Cerebellar cortex (tissue), 1 donor: ENCODE data around the gene DNAAF1.
"Not testable (repeated sequence)": the region's sequence is repeated elsewhere in the genome, so short reads cannot be mapped to it uniquely, and the experiment has no call there.

ENCODE experiments used
- DNase-seq: peaks from one replicate; pipeline ENCODE4 v3.0.0-alpha.2; 2015; ENCODE audit warnings: low spot score

DNAAF1 gene

DNA sequence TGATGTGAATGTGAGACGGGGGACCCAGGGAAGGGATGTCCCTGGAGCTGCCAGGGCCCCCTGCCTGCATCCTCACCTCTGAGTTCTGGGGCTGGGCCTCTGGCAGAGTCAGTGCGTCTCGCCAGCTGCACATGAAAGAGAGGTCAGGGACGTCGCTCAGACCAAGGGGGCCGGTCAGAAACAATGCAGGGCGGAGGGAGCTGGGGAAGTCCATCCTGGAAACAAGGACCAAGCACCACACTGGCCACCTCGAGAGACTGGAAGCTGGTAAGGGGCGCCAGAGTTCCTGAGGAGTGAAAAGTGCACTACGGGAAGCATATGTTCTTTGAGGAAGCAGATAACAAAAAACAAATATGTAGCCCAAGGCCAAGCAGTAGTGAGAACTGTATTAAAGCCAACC, 39.7 kb downstream of the DNAAF1 start:
- no peak for DNase-seq

DNA sequence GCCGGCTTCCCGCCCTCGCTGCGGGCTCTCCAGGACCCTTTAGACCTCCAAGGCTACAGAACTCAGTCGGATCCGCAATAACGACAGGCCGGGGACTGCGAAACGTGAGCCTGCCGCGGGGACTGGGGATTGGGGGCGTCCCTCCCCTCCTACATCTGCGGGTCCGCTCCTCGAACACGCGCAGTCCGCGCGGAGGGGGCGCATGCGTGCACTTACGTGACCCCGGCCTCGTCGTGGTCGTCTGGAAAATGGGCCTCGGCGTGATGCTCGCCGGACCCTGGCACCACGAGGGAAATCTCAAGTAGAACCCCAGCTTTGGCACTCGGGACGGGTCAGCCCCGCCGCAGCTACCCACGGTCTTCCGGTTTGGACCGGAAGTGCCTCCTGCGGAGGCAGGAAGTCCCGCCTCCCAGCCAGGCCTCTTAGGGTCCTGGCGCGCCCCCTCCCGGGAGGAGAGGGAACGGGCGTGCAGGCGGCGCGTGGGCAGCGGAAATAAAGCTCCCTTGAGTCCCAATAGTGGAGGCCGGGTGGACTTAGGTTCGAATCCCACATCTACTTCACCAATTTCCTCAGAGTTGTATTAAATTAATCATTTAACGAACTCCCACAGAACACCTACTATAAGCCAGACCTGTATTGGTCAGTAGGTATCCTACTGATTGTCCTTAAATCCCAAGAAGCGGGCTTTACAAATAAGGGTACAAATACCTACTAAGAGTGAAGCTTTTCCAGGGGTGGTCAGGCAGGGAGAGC, 41.8 kb downstream of the DNAAF1 start, which contains the start of gene TAF1C:
TSS of gene TAF1C (minus strand) at position 373 of the 753 bp plus-strand sequence. CDS start 2,069 bp downstream, outside the sequence.
- DNase-seq = peak; percentile 92

DNA sequence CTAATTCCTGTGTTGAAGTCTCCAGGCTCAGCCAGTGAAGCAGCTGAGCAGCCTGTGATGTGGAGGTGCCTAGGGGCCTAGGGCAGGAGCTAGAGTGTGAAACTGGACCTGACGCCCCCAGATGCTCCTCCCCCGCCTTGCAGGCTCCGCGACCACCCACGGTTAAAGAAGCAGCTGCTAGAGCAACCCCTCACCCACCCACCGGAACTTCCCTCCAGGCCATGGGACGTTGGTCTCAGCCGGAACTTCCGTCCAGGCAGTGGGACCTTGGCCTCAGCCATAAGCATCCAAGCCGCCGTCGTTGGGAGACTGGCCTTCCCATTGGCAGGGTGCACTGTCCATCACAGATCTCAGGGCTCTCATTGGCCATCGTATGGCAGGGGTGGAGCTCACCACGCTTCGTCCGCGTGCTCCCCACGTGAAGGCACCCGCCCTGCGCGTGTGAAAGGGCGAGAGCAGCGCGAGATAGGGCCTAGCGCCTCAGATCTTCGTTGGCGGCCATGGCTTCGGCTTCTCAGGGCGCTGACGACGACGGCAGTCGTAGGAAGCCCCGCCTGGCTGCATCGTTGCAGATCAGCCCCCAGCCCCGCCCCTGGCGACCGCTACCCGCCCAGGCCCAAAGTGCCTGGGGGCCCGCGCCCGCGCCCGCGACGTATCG, 45.8 kb downstream of the DNAAF1 start, which contains the start of gene ADAD2:
TSS of gene ADAD2 (plus strand) at position 427 of the 658 bp plus-strand sequence. CDS start at position 501, 74 bp downstream.
- no peak for DNase-seq

GRCh38 chr16:84191466-84191865, 46.4 kb downstream of the DNAAF1 start:
- DNase-seq = no peak

- DNase-seq = no peak
These were observed 48.4 kb downstream of the DNAAF1 start for GRCh38 chr16:84193480-84193879.

GRCh38 chr16:84194018-84194417, 48.9 kb downstream of the DNAAF1 start:
- DNase-seq = no peak

DNA sequence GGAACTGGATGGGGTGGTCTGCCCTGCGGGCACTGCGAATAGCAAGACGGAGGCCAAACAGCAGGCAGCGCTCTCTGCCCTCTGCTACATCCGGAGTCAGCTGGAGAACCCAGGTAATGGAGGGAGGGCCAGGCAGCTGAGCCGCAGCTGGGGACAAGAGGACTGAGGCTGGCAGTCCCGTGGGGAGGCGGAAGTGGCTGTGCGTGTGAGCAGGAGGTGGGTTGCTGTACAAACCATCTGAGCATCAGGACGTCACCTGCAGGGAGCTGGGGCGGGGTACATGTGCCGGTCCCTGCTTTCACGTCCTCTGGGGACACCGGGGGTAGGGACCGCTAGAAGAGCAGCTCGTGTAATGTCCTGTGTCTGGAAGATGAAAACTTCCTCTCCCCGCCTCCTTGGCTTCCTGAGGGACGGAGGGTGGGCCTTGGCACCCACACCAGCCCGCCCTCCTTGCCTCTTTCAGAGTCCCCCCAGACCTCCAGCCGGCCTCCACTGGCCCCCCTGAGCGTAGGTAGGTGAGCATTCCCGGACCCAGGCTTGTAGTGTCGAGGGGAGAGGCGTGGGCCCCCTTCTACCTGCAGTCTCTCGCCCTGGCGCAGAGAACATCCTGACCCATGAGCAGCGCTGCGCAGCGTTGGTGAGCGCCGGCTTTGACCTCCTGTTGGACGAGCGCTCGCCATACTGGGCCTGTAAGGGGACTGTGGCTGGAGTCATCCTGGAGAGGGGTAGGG, 49.5 kb downstream of the DNAAF1 start:
- no peak for DNase-seq

- DNase-seq = no peak
These were observed 50.3 kb downstream of the DNAAF1 start for GRCh38 chr16:84195201-84196093.

DNA sequence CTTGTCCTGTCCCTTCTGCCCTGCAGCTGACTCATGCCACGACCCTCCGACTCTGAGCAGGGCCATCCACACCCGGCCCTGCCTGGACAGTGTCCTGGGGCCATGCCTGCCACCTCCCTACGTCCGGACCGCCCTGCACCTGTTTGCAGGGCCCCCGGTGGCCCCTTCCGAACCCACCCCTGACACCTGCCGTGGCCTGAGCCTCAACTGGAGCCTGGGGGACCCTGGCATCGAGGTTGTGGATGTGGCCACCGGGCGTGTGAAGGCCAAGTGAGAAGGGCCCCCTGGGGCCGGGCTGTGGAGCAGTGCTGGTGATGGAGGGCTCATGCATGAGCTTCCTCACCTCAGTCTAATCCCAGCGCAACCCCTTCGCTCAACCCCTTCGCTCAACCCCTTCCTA, 51.0 kb downstream of the DNAAF1 start:
- no peak for DNase-seq

DNA sequence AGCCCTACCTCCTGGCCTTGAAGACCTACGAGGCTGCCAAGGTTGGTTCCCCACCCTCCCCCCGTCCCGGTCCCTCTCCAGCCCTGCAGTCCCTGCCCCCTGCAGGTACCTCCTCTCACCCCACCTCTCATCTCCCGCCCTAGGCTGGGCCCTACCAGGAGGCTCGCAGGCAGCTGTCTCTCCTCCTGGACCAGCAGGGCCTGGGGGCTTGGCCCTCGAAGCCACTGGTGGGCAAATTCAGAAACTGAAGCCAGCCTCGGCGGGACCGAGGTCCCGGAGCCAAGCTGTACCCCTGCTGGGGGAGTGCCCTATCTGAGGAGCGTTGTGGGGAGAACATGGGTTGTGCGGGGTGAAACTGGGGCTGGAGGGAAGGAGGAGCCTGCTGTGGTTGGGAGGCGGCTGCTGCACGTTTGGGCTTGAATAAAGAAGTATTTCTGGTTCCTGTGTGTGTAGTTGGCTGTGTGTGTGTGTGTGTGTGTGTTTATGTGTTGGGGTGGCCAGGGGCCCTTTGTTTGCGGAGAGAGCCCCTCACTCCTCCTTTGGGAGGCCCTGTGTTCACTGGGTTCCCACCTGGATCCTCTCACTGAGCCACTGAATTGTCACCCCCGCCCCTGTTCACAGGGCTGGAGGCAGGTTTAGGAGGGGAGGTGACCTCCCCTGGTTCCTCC, 51.8 kb downstream of the DNAAF1 start:
- no peak for DNase-seq

- DNase-seq = no peak
These were observed 52.5 kb downstream of the DNAAF1 start for GRCh38 chr16:84197466-84198128.

GRCh38 chr16:84198401-84198800, 53.3 kb downstream of the DNAAF1 start:
- no peak for DNase-seq

GRCh38 chr16:84199097-84199496, 54.0 kb downstream of the DNAAF1 start:
- DNase-seq = no peak

- no peak for DNase-seq
These were observed 54.8 kb downstream of the DNAAF1 start for GRCh38 chr16:84199861-84200260.

DNA sequence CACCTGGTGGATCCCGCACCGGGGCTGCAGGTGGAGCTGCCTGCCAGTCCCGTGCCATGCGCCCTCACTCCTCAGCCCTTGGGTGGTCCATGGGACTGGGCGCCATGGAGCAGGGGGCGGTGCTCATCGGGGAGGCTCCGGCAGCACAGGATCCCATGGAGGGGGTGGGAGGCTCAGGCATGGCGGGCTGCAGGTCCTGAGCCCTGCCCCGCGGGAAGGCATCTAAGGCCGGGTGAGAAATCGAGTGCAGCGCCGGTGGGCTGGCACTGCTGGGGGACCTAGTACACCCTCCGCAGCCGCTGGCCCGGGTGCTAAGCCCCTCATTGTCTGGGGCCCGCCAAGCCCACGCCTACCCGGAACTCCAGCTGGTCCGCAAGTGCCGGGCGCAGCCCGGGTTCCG, 59.4 kb downstream of the DNAAF1 start:
- DNase-seq = not testable (repeated sequence)

- DNase-seq = not testable (repeated sequence)
These were observed 60.0 kb downstream of the DNAAF1 start for GRCh38 chr16:84205123-84205522.

DNA sequence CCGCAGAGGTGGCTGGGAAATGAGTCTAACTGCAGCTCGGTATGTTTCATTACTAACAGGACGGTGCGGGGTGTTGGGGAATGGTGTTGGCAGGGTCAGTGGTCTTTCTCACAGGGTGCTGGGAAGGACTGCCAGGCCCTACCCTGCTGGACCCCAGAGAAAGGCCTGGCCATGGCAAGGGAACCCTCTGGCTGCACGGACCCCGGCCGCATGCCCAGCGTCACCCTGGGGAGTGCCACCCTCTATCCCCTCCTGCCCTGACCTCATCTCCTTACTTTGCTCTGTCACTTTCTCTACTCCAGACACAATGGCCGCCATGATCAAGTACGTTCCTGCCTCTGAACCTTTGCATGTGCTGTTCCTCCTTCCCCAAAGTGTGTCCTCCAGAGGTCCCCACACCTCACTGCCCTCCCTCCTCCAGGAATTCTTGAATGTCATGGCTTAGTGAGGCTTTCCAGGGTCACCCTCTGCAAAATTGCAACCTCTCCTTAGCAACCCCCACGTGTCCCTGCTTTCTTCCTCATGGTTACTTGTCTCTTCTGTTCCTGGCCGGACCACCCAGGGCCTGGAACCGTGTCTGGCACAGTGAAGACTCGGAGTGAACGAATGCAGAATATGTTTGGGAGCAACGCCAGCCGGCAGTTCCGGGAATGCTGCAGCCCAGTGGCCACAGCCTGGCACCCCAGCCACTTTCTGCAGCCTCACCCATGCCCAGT, 61.0 kb downstream of the DNAAF1 start:
- no peak for DNase-seq

DNA sequence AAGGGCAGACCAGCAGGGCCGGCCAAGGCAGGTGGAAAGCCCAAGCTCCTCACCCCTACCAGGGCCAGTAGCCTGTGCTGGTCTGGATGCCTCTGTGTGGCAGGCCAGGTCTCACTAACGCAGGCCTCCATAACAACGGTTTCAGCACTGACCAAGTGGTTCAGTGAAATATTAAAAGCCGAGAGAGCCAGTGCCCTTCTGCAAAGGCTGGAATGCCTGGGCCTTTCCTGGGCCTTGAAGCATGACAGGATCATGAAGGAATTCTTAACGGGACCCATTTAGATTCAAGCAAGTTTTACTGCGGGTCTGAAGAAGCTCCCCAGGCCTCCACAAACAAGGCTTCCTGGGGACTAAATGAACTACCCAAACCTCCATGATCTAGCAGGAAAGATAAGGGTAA, 62.1 kb downstream of the DNAAF1 start:
- DNase-seq = no peak

GRCh38 chr16:84207879-84208278, 62.8 kb downstream of the DNAAF1 start:
- DNase-seq = no peak

DNA sequence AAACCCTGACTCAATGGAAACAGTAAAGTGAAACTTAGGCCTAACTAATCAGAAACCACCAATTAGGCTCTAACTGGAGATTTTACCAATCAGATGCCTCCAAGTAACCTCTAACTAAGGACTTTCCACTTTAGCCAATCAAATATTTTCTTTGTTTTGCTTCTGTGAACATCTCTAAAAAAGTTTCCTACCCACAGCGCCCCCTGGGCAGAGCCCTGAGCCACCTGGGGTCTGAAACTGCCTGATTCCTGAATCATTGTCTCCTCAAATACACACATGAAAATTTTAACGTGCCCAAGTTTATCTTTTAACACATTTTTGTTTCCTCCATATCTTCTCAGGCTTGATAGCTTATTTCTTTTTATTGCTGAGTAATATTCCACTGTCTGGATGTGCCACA, 64.9 kb downstream of the DNAAF1 start:
- no peak for DNase-seq
